GM19043 (cell line): Measurements from ENCODE around the gene EPHB3.
"Not testable (repeated sequence)": the region's sequence is repeated elsewhere in the genome, so short reads cannot be mapped to it uniquely, and the experiment has no call there.

Source experiments
- ATAC-seq: cut with Tn5 transposase; IDR thresholded peaks from one replicate; pipeline ENCODE4 v1.9.1; 2021; ENCODE audit warnings: low read depth; ENCODE audit not compliant: unreplicated experiment

EPHB3 gene

DNA sequence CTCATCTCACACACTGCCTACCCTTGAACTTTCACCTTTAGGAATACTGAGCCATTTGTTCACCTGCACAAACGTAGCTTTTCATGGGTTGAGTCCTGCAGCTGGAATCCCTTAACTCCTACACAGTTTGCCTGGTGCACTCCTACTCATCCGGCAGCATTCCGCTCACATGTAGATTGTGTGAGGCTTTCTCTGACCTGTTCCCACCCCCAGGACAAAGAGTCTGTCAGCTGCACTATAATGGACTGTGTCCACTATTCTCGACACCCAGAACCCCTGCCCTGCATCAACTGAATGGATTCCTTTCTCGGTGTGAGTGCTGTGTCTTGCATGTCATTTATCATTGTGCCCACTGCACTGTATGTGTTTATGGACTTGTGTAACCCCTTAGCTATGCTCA, 54.9 kb downstream of the EPHB3 start:
- no peak for ATAC-seq

DNA sequence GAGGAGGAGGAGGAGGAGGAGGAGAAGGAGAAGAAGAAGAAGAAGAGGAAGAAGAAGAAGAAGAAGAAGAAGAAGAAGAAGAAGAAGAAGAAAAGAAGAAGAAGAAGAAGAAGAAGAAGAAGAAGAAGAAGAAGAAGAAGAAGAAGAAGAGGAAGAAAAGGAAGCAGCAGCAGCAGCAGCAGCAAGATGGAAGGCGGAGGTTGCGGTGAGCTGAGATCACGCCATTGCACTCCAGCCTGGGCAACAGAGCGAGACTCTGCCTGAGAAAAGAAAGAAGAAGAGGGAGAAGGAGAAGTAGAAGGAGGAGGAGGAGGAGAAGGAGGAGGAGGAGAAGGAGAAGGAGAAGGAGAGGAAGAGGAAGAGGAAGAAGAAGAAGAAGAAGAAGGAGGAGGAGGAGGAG, 55.7 kb downstream of the EPHB3 start:
- ATAC-seq = not testable (repeated sequence)

- ATAC-seq = no peak
Measured at GRCh38 chr3:184618811-184619210, 57.2 kb downstream of the EPHB3 start.

DNA sequence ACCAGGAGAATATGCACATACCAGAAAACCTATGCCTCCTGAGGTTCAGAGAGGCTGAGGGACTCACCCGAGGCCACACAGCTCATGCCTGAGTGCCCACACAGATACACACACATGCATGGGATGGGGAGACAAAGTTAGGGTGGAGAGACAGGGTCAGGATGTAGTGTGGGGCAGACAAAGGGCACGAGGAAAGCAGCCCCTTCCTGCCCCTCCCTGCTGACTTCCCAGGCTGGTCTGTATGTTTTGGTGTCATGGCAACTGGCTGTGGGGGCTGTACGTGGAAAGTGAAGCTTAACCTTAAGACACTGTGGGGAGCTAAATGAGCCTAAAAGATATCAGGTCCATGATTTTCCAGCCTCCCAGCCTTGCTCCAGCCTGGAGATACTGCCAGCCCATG, 57.8 kb downstream of the EPHB3 start:
- ATAC-seq = no peak

DNA sequence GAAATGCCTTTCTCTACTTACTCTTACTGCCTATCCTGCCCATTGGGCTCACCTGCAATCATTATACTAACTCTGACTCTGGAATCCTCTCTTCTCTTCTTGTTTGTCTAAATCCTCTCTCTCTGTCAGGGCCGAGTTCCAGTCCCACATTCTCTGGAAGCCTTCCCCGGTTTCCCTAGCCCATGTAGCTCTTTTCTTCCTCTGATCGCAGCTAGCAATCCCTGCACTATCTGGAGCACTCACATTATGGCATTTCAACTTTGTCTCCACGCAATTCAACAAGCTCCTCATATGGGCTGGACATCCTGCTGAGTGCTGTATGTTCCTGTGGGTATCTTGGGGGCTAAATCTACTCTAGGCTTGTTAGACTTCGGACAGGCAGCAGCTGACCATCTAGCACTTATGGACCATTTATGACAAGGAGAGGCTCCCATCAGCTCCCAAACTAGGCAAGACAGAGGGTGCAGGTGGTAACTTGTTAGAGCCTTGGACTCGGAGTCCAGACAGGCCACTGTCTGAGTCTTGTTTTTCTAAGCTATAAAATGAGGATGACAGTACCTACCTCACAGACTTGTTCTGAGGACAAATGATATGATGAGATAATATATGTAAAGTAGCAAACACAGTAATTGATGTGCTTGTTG, 58.3 kb downstream of the EPHB3 start:
- ATAC-seq = no peak

GRCh38 chr3:184620475-184621119, 59.0 kb downstream of the EPHB3 start:
- ATAC-seq = no peak

- not testable (repeated sequence) for ATAC-seq
Measured at GRCh38 chr3:184622156-184622555, 60.6 kb downstream of the EPHB3 start.

DNA sequence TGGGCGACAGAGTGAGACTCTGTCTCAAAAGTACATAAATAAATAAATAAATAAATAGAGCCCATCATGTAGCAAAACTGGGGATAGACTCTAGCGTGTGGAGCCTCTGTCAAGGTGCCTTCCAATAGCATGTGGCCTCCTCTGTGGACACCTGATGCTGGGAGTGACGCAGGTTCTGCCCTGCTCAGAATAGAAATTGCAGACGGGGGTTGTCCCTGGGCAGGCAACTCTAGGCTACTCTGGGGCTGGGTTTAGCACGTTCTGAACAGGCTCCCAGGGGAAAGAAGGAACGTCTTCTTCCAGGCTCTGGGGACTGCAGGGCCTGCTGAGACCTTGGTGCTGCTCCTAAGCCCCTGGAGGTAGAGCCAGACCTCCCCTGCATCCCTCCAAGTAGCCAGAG, 65.3 kb downstream of the EPHB3 start:
- no peak for ATAC-seq

- ATAC-seq = no peak
Measured at GRCh38 chr3:184629555-184630160, 68.1 kb downstream of the EPHB3 start.

- no peak for ATAC-seq
Measured at GRCh38 chr3:184630861-184631471, 69.4 kb downstream of the EPHB3 start.

- ATAC-seq = no peak
Measured at GRCh38 chr3:184631472-184631861, 69.9 kb downstream of the EPHB3 start.
